Panc1 (cell line): ENCODE data around the gene COG8. TPM values are rescaled to one million over a fixed set of nuclear protein-coding genes. Genes with fewer than 3 reads are reported as not detected.

Experiments
- ATAC-seq: fragments of 200-7000 bp; cut with Tn5 transposase; 2 replicates; pipeline ENCODE4 v1.9.1; 2020; ENCODE audit warnings: mild to moderate bottlenecking, moderate library complexity
- BruUV-seq: library from RNA; stranded (reverse); fragments of 400-500 nt; replicated peaks from 2 replicates; lab custom pipeline; 2021; lab: Mats Ljungman, UMichigan
- CTCF ChIA-PET: fragments of 300-600 bp; sonication (Branson Sonifier 250); formaldehyde crosslinking; loops from one replicate; lab custom pipeline; 2022; ENCODE audit warnings: antibody characterized with exemption; lab: Charles Lee
- POLR2A ChIA-PET: fragments of 300-600 bp; sonication (Branson Sonifier 250); formaldehyde crosslinking; loops from one replicate; lab custom pipeline; 2022; ENCODE audit warnings: antibody characterized with exemption; lab: Charles Lee
- DNase-seq: peaks from one replicate; pipeline ENCODE4 v3.0.0-alpha.2; 2010; ENCODE audit warnings: low read depth, low spot score
- H3K27ac ChIP-seq: 2 replicates; pipeline ENCODE4 v1.5.1; 2011; ENCODE audit warnings: mild to moderate bottlenecking, low read length, inconsistent platforms
- H3K27me3 ChIP-seq: fragments of 200-500 bp; sonication (Bioruptor generic); 2 replicates; pipeline ENCODE4 v1.6.0; 2014; ENCODE audit warnings: low read length, inconsistent platforms; ENCODE audit not compliant: control insufficient read depth, insufficient read depth
- H3K36me3 ChIP-seq: fragments of 200-500 bp; sonication (Bioruptor generic); 2 replicates; pipeline ENCODE4 v1.5.1; 2014; ENCODE audit warnings: inconsistent platforms, mild to moderate bottlenecking, low read length, moderate library complexity; ENCODE audit not compliant: control insufficient read depth, insufficient read depth
- H3K4me1 ChIP-seq: 2 replicates; pipeline ENCODE4 v1.5.1; 2011; ENCODE audit warnings: inconsistent platforms, mild to moderate bottlenecking, low read length, moderate library complexity; ENCODE audit not compliant: control insufficient read depth, insufficient read depth
- H3K4me3 ChIP-seq, 2 experiments: 2 replicates each; pipeline ENCODE4 v1.5.1; 2011 to 2012; ENCODE audit warnings: low read depth in 2 of 2, low read length in 2 of 2, mild to moderate bottlenecking in 2 of 2, inconsistent platforms in 1 of 2, moderate library complexity in 1 of 2
- H3K9me3 ChIP-seq: fragments of 200-500 bp; sonication (Bioruptor generic); 2 replicates; pipeline ENCODE4 v1.5.1; 2014; ENCODE audit warnings: low read depth, mild to moderate bottlenecking, inconsistent platforms, low read length, moderate library complexity; ENCODE audit not compliant: control insufficient read depth, insufficient read depth
- CTCF ChIP-seq: fragments of 450-650 bp; IDR thresholded peaks from 2 replicates; pipeline ENCODE4 v1.5.1; 2017; ENCODE audit warnings: mild to moderate bottlenecking
- POLR2AphosphoS5 ChIP-seq: IDR thresholded peaks from 2 replicates; pipeline ENCODE4 v1.6.1; 2012; ENCODE audit warnings: mild to moderate bottlenecking, low read depth, low read length, moderate library complexity
- REST ChIP-seq, 2 experiments: IDR thresholded peaks; 2 replicates each; pipeline ENCODE4 v1.6.1; 2011 to 2012; ENCODE audit warnings: low read depth in 2 of 2, control low read depth in 1 of 2, low read length in 1 of 2, mild to moderate bottlenecking in 1 of 2, moderate library complexity in 1 of 2; ENCODE audit not compliant: insufficient read depth in 1 of 2
- SIN3A ChIP-seq: IDR thresholded peaks from 2 replicates; pipeline ENCODE4 v1.6.1; 2012; ENCODE audit warnings: low read depth, mild to moderate bottlenecking, low read length, moderate library complexity, borderline replicate concordance; ENCODE audit not compliant: insufficient read depth
- TCF7L2 ChIP-seq: IDR thresholded peaks from 2 replicates; pipeline ENCODE4 v1.6.1; 2011; ENCODE audit warnings: mild to moderate bottlenecking, low read depth, low read length, inconsistent platforms
- in situ Hi-C: cut with HindIII; loops from 2 replicates; pipeline ENCODE4 v1.10.0; 2016; ENCODE audit warnings: low sequenced_read_pairs, low pct_unique_long_range_greater_than_20kb
- intact Hi-C: fragments of 100-400 bp; cut with micrococcal nuclease; formaldehyde crosslinking; loops from one replicate; pipeline ENCODE4 v1.10.0; 2022; ENCODE audit not compliant: unreplicated experiment
- total RNA-seq: library from RNA; stranded (reverse); gene quantifications from one replicate; pipeline ENCODE4 v1.2.1, GENCODE V29; 2021; ENCODE audit not compliant: unreplicated experiment

The COG8 gene
- total RNA-seq, 1 experiment from 2014 or later, result 30.5 TPM

- POLR2A ChIA-PET, result no interaction called here
- Histone ChIP-seq H3K36me3 (peaks cover 2% of the 10 kb centered on the region; the same call in 1 of the 2 replicates), H3K9me3 (no peaks in the 10 kb centered on the region), H3K4me1 (no peaks in the 10 kb centered on the region), H3K4me3 (no peak overlapping the region), H3K27me3 (no peaks in the 10 kb centered on the region), H3K27ac (no peak overlapping the region)
- TF ChIP-seq CTCF (no peak), TCF7L2 (no peak), POLR2AphosphoS5 (no peak), REST (IDR thresholded peaks at IDR 0.05; ENCODE audit: insufficient read depth in 1 of 2, low read depth in 2 of 2, low read length in 1 of 2) (no peak), SIN3A (no peak)
- CTCF ChIA-PET, result interaction anchor here (0.9 kb wide), 1 partner anchor 575 kb away, joined by 3 read pairs; no protein-coding TSS in a partner anchor
- intact Hi-C loops, result no loop called here
- in situ Hi-C loops, result no loop called here
- ATAC-seq (no peak), DNase-seq (no peak)
- no TSS peak for BruUV-seq
These were observed 11.3 kb upstream of the COG8 start for GRCh38 chr16:69350536-69351133.

GRCh38 chr16:69349536-69349935, 10.2 kb upstream of the COG8 start:
- POLR2A ChIA-PET, result no interaction called here
- Histone ChIP-seq H3K36me3 (no peaks in the 10 kb centered on the region), H3K9me3 (no peaks in the 10 kb centered on the region), H3K27ac (no peak overlapping the region), H3K4me1 (no peaks in the 10 kb centered on the region), H3K4me3 (no peak overlapping the region), H3K27me3 (no peaks in the 10 kb centered on the region)
- DNase-seq (no peak), ATAC-seq (no peak)
- CTCF ChIA-PET, result no interaction called here
- intact Hi-C loops, result no loop called here
- BruUV-seq, result no TSS peak
- in situ Hi-C loops, result no loop called here
- TF ChIP-seq REST (IDR thresholded peaks at IDR 0.05; ENCODE audit: insufficient read depth in 1 of 2, low read depth in 2 of 2, low read length in 1 of 2), result no peak
- TF ChIP-seq CTCF, result no peak
- no peak for TF ChIP-seq TCF7L2
